H1 (cell line): ENCODE results near the gene ZNF33B. TPM values are rescaled to one million over a fixed set of nuclear protein-coding genes. Genes with fewer than 3 reads are reported as not detected.
A peak's percentile ranks its signal among the peaks of the same experiment; 100 is the strongest.

Source experiments
- CTCF ChIA-PET: fragments of 300-600 bp; sonication (Branson Sonifier 250); formaldehyde crosslinking; loops from one replicate; lab custom pipeline; 2021; ENCODE audit not compliant: partially characterized antibody; lab: Charles Lee
- POLR2A ChIA-PET: fragments of 300-600 bp; sonication (Branson Sonifier 250); formaldehyde crosslinking; loops from one replicate; lab custom pipeline; 2021; ENCODE audit warnings: inconsistent platforms; ENCODE audit not compliant: partially characterized antibody; lab: Charles Lee
- DNase-seq, 2 experiments: peaks; one replicate each; pipeline versions ENCODE4 v3.0.0 to v3.0.0-alpha.2; 2010 to 2022; ENCODE audit warnings: low spot score in 2 of 2, low read depth in 1 of 2, mixed read lengths in 1 of 2
- FAIRE-seq: peaks from 2 replicates; lab custom pipeline; 2011; peaks lifted over from hg19 to GRCh38; lab: Jason Lieb, UNC
- H2AFZ ChIP-seq: 2 replicates; pipeline ENCODE4 v1.8.1; 2012; ENCODE audit warnings: low read length, inconsistent platforms
- H2AK5ac ChIP-seq: 2 replicates; pipeline ENCODE4 v1.6.1; 2013; ENCODE audit warnings: low read depth, low read length
- H2BK120ac ChIP-seq: replicated peaks from 2 replicates; pipeline ENCODE3; 2013; ENCODE audit warnings: low read depth, low read length, inconsistent platforms
- H2BK12ac ChIP-seq: 2 replicates; pipeline ENCODE4 v1.6.1; 2013; ENCODE audit warnings: low read depth, low read length
- H2BK15ac ChIP-seq: 2 replicates; pipeline ENCODE4 v1.6.1; 2013; ENCODE audit warnings: low read length
- H2BK20ac ChIP-seq: 2 replicates; pipeline ENCODE4 v1.6.1; 2013; ENCODE audit warnings: low read length
- H2BK5ac ChIP-seq: 2 replicates; pipeline ENCODE4 v1.6.1; 2013; ENCODE audit warnings: low read depth, low read length
- H3K14ac ChIP-seq: 2 replicates; pipeline ENCODE4 v1.6.1; 2013; ENCODE audit warnings: inconsistent platforms; ENCODE audit not compliant: insufficient read length
- H3K18ac ChIP-seq: 2 replicates; pipeline ENCODE4 v1.6.1; 2013; ENCODE audit warnings: low read length; ENCODE audit errors: extremely low read depth
- H3K23ac ChIP-seq: 2 replicates; pipeline ENCODE4 v1.6.1; 2013; ENCODE audit warnings: inconsistent platforms; ENCODE audit not compliant: insufficient read length
- H3K23me2 ChIP-seq: 2 replicates; pipeline ENCODE4 v1.6.1; 2013; ENCODE audit warnings: low read depth, low read length
- H3K27ac ChIP-seq: 2 replicates; pipeline ENCODE4 v1.6.1; 2011; ENCODE audit warnings: low read depth, low read length, inconsistent platforms
- H3K27me3 ChIP-seq, 4 experiments: replicated peaks in 1 of 4; 1 replicate in 1 of 4; 2 replicates in 3 of 4; pipeline versions ENCODE4 v1.6.1 to v1.8.1; 2011 to 2013; ENCODE audit warnings: low read length in 3 of 4, mild to moderate bottlenecking in 3 of 4, inconsistent platforms in 2 of 4, mixed read lengths in 2 of 4, moderate library complexity in 1 of 4; ENCODE audit not compliant: control insufficient read depth in 3 of 4, insufficient read depth in 3 of 4; ENCODE audit errors: extremely low read depth in 1 of 4
- H3K36me3 ChIP-seq, 4 experiments: 2 replicates each; pipeline versions ENCODE4 v1.6.1 to v1.8.1; 2011 to 2013; ENCODE audit warnings: mild to moderate bottlenecking in 4 of 4, low read length in 3 of 4, moderate library complexity in 2 of 4, control low read depth in 1 of 4, inconsistent platforms in 1 of 4; ENCODE audit not compliant: insufficient read depth in 4 of 4, control insufficient read depth in 2 of 4
- H3K4ac ChIP-seq: replicated peaks from 2 replicates; pipeline ENCODE3; 2013; ENCODE audit warnings: low read length, low read depth, mixed read lengths, inconsistent platforms; ENCODE audit not compliant: insufficient read length
- H3K4me1 ChIP-seq, 4 experiments: replicated peaks in 1 of 4; 1 replicate in 1 of 4; 2 replicates in 3 of 4; pipeline versions ENCODE4 v1.6.1 to v1.8.1; 2011 to 2013; ENCODE audit warnings: low read length in 3 of 4, inconsistent platforms in 2 of 4, mixed read lengths in 1 of 4; ENCODE audit not compliant: insufficient read depth in 4 of 4, control insufficient read depth in 3 of 4
- H3K4me2 ChIP-seq, 2 experiments: 2 replicates each; pipeline versions ENCODE4 v1.6.1 to v1.8.1; 2011 to 2013; ENCODE audit warnings: low read depth in 2 of 2, low read length in 2 of 2, control low read depth in 1 of 2, inconsistent platforms in 1 of 2, mild to moderate bottlenecking in 1 of 2; ENCODE audit not compliant: insufficient read depth in 1 of 2
- H3K4me3 ChIP-seq, 4 experiments: fragments of 200-600, 300-600 bp in 1 of 4; sonication (generic), shearing (Covaris generic), sonication (Bioruptor Twin) in 1 of 4; 2 replicates each; pipeline versions ENCODE4 v1.5.1 to v1.8.1; 2011 to 2016; ENCODE audit warnings: low read length in 4 of 4, low read depth in 3 of 4, control low read depth in 2 of 4, inconsistent platforms in 2 of 4, mild to moderate bottlenecking in 2 of 4, mixed read lengths in 1 of 4, moderate library complexity in 1 of 4; ENCODE audit not compliant: insufficient read depth in 2 of 4; ENCODE audit errors: extremely low read depth in 1 of 4
- H3K56ac ChIP-seq: replicated peaks from 2 replicates; pipeline ENCODE3; 2013; ENCODE audit warnings: low read depth, mild to moderate bottlenecking, mixed read lengths, low read length, inconsistent platforms; ENCODE audit not compliant: insufficient read length
- H3K79me1 ChIP-seq: 2 replicates; pipeline ENCODE4 v1.6.1; 2013; ENCODE audit warnings: low read depth, low read length, control low read depth
- H3K79me2 ChIP-seq, 2 experiments: 2 replicates each; pipeline versions ENCODE4 v1.6.1 to v1.8.1; 2012 to 2013; ENCODE audit warnings: low read length in 2 of 2, mild to moderate bottlenecking in 2 of 2, inconsistent platforms in 1 of 2; ENCODE audit not compliant: insufficient read depth in 2 of 2, control insufficient read depth in 1 of 2
- H3K9ac ChIP-seq, 4 experiments: replicated peaks in 1 of 4; 1 replicate in 1 of 4; 2 replicates in 3 of 4; pipeline versions ENCODE4 v1.6.1 to v1.8.1; 2011 to 2013; ENCODE audit warnings: low read depth in 3 of 4, low read length in 3 of 4, control low read depth in 2 of 4, mild to moderate bottlenecking in 2 of 4, moderate library complexity in 2 of 4, inconsistent platforms in 1 of 4; ENCODE audit errors: extremely low read depth in 1 of 4
- H3K9me3 ChIP-seq, 2 experiments: 2 replicates each; pipeline versions ENCODE4 v1.6.1 to v1.8.1; 2012 to 2013; ENCODE audit warnings: mild to moderate bottlenecking in 2 of 2, moderate library complexity in 2 of 2, control low read depth in 1 of 2, inconsistent platforms in 1 of 2, low read depth in 1 of 2, low read length in 1 of 2, mixed read lengths in 1 of 2; ENCODE audit not compliant: insufficient read depth in 2 of 2
- H4K20me1 ChIP-seq, 2 experiments: replicated peaks in 1 of 2; 2 replicates each; pipeline versions ENCODE3 to v1.8.1; 2011 to 2013; ENCODE audit warnings: inconsistent platforms in 2 of 2, low read length in 2 of 2, mild to moderate bottlenecking in 1 of 2; ENCODE audit not compliant: insufficient read depth in 2 of 2, control insufficient read depth in 1 of 2
- H4K5ac ChIP-seq: 2 replicates; pipeline ENCODE4 v1.6.1; 2013; ENCODE audit warnings: low read length, low read depth, mixed read lengths, inconsistent platforms; ENCODE audit not compliant: insufficient read length
- H4K8ac ChIP-seq: 2 replicates; pipeline ENCODE4 v1.8.0; 2013; ENCODE audit warnings: mild to moderate bottlenecking, moderate library complexity, low read length, inconsistent platforms; ENCODE audit not compliant: insufficient read depth; ENCODE audit errors: extremely low read depth
- H4K91ac ChIP-seq: replicated peaks from 2 replicates; pipeline ENCODE3; 2013; ENCODE audit warnings: low read length, mixed read lengths, inconsistent platforms; ENCODE audit not compliant: insufficient read length
- ASH2L ChIP-seq: fragments of 200-600, 300-600 bp; sonication (generic); IDR thresholded peaks from one replicate; pipeline ENCODE4 v1.7.1; 2017; ENCODE audit warnings: low read length
- E2F6 ChIP-seq: IDR thresholded peaks from 2 replicates; pipeline ENCODE4 v1.6.1; 2012; ENCODE audit warnings: inconsistent platforms
- KDM4A ChIP-seq: IDR thresholded peaks from one replicate; pipeline ENCODE4 v1.7.1; 2012; ENCODE audit warnings: low read depth, mild to moderate bottlenecking, moderate library complexity, low read length, inconsistent platforms; ENCODE audit not compliant: severe bottlenecking
- POLR2AphosphoS5 ChIP-seq: IDR thresholded peaks from 2 replicates; pipeline ENCODE4 v1.6.1; 2011; ENCODE audit warnings: low read depth, low read length
- TAF1 ChIP-seq: IDR thresholded peaks from 2 replicates; pipeline ENCODE4 v1.6.1; 2011; ENCODE audit warnings: mild to moderate bottlenecking, low read depth, low read length
- WGBS, 2 experiments: shearing (Covaris generic) in 1 of 2; methylation state at CpG; one replicate each; pipeline versions ENCODE4 v1.1.6 to v1.1.7; 2013 to 2015; ENCODE audit warnings: low lambda C conversion rate in 2 of 2, mixed read lengths in 2 of 2, inconsistent platforms in 1 of 2, low coverage in 1 of 2, missing lambda C conversion rate in 1 of 2; ENCODE audit not compliant: insufficient replicate concordance in 2 of 2, insufficient coverage in 1 of 2, insufficient read length in 1 of 2; ENCODE audit errors: extremely low coverage in 1 of 2, missing lambda C conversion rate in 1 of 2; 5-methylcytosine and 5-hydroxymethylcytosine counted together
- polyA plus RNA-seq, 7 experiments: library from polyadenylated mRNA; depleted of rRNA in 3 of 7; stranded (reverse) in 5 of 7; unstranded in 2 of 7; fragments of >200 nt in 5 of 7; fragments of 200-250 nt in 2 of 7; gene quantifications; 1 replicate in 5 of 7; 2 replicates in 1 of 7; 4 replicates in 1 of 7; pipeline versions ENCODE4 v1.2.1 to v1.2.3, GENCODE V29; 2011 to 2013; ENCODE audit warnings: missing spikeins in 2 of 7, mixed read lengths in 2 of 7
- total RNA-seq: library from RNA; stranded (reverse); fragmentation: NEBNext Ultra II Directional; extraction: Animal tissue kit (Norgen Biotek cat#: 25700); gene quantifications from 2 replicates; pipeline ENCODE4 v1.2.1, GENCODE V29; 2021
- TF ChIP-seq, protein P1 (sequence below), 3 experiments: IDR thresholded peaks; 1 replicate in 2 of 3; 2 replicates in 1 of 3; pipeline versions ENCODE4 v1.5.1 to v1.6.1; 2011; ENCODE audit warnings: low read length in 3 of 3, mild to moderate bottlenecking in 3 of 3, inconsistent platforms in 2 of 3, low read depth in 1 of 3, moderate library complexity in 1 of 3; ENCODE audit not compliant: insufficient read depth in 1 of 3; ENCODE audit errors: control extremely low read depth in 1 of 3

The ZNF33B gene
- total and polyA plus RNA-seq, 2 of the 8 experiments (the other 6 are each of a cell fraction or from before 2014, with no cell fraction given): 10.7 to 33.4 TPM

DNA sequence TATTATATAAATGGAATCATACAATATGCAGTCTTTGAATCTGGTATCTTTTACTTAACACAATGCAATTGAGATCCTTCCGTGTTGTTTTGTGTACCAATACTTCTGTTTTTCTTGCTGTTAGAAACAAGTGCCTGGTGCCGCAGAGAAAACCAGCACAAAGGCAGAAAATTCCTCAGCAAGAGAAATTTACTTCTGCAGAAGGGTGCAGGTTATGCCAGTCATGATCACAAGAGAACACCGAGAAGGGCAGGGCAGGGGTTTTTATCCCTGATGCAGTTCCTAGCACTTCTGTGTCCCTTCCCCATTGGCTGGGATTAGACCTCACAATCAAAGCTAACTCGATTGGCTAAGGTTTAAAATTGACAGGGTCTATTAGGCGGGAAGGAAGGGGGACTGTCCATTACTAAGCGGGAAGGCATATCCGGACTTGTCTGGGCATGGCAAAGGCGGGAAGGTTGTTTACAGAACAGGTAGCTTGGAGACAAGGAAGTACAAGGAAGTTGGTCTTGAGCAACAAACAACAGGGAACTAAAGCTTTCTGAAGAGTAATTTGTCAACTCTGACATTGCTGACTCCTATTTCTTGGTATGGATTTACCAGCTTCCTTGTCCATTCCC, 2.4 kb upstream of the ZNF33B start:
- peaks cover 7% of the 10 kb centered on the region; the same call in 1 of the 2 replicates for H3K23me2 ChIP-seq
- H3K56ac ChIP-seq: no peak overlapping the region
- CTCF ChIA-PET: no interaction called here
- peaks cover 0 to 2% of the 10 kb centered on the region in 2 experiments; a peak in 2 of 4 replicates for H3K9me3 ChIP-seq
- H3K27me3 ChIP-seq: no peaks in the 10 kb centered on the region
- no peak for TF ChIP-seq POLR2AphosphoS5
- TF ChIP-seq E2F6: peak; percentile 72; the same call in 1 of the 2 replicates
- TF ChIP-seq TAF1: no peak
- no peak for TF ChIP-seq KDM4A
- TF ChIP-seq, protein P1, sequence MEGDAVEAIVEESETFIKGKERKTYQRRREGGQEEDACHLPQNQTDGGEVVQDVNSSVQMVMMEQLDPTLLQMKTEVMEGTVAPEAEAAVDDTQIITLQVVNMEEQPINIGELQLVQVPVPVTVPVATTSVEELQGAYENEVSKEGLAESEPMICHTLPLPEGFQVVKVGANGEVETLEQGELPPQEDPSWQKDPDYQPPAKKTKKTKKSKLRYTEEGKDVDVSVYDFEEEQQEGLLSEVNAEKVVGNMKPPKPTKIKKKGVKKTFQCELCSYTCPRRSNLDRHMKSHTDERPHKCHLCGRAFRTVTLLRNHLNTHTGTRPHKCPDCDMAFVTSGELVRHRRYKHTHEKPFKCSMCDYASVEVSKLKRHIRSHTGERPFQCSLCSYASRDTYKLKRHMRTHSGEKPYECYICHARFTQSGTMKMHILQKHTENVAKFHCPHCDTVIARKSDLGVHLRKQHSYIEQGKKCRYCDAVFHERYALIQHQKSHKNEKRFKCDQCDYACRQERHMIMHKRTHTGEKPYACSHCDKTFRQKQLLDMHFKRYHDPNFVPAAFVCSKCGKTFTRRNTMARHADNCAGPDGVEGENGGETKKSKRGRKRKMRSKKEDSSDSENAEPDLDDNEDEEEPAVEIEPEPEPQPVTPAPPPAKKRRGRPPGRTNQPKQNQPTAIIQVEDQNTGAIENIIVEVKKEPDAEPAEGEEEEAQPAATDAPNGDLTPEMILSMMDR (IDR thresholded peaks at IDR 0.05; ENCODE audit: control extremely low read depth in 1 of 3, insufficient read depth in 1 of 3, low read depth in 1 of 3, low read length in 3 of 3): no peak
- TF ChIP-seq ASH2L: no peak
- H3K14ac ChIP-seq: no peak overlapping the region
- POLR2A ChIA-PET: interaction anchor here (0.7 to 1.1 kb wide), 3 partner anchors 14 to 140 kb away, joined by 3 read pairs; no protein-coding TSS in a partner anchor
- H2AK5ac ChIP-seq: no peak overlapping the region
- peaks cover 0 to 4% (median 0%) of the 10 kb centered on the region in 4 experiments; a peak in 2 of 7 replicates for H3K4me1 ChIP-seq
- DNase-seq (no peak), FAIRE-seq (no peak)
- no peak overlapping the region for H2BK120ac ChIP-seq
- no peak overlapping the region for H3K4me3 ChIP-seq
- no peak overlapping the region for H3K18ac ChIP-seq
- H2BK15ac ChIP-seq: no peak overlapping the region
- WGBS, 2 experiments: 74% methylated on average over 8 of the region's 8 CpGs; no CpG with 5 or more reads in 1 of the 2 experiments
- H2BK20ac ChIP-seq: no peak overlapping the region
- no peak overlapping the region for H3K4me2 ChIP-seq
- no peaks in the 10 kb centered on the region for H3K79me1 ChIP-seq
- H3K23ac ChIP-seq: no peak overlapping the region
- no peaks in the 10 kb centered on the region for H3K36me3 ChIP-seq
- H2AFZ ChIP-seq: peak overlapping the region; percentile 91
- H3K9ac ChIP-seq: no peak overlapping the region
- peak overlapping the region; percentile 10; the same call in 1 of the 2 replicates for H2BK5ac ChIP-seq
- H4K91ac ChIP-seq: no peak overlapping the region
- H3K4ac ChIP-seq: no peak overlapping the region
- H4K5ac ChIP-seq: no peak overlapping the region
- H3K27ac ChIP-seq: no peak overlapping the region
- H3K79me2 ChIP-seq: peaks cover 0 to 10% of the 10 kb centered on the region in 2 experiments; a peak in 2 of 4 replicates
- no peak overlapping the region for H2BK12ac ChIP-seq
- H4K8ac ChIP-seq: no peak overlapping the region
- H4K20me1 ChIP-seq: no peaks in the 10 kb centered on the region
